Heart left ventricle (tissue), 16 donors: ENCODE measurements around the gene KEAP1. TPM values are rescaled to one million over a fixed set of nuclear protein-coding genes. Genes with fewer than 3 reads are reported as not detected.

Experiments
- ATAC-seq, 4 donors: fragments of 200-7000 bp; cut with Tn5 transposase; one replicate each; pipeline ENCODE4 v1.9.1; 2020 to 2022; ENCODE audit warnings: moderate library complexity in 4 of 4, mild to moderate bottlenecking in 3 of 4, moderate number of reproducible peaks in 1 of 4
- DNase-seq, 5 donors: peaks; one replicate each; pipeline ENCODE4 v3.0.0-alpha.2; 2020
- H3K27ac ChIP-seq, 12 donors: fragments of 200-600 bp; sonication (generic) in 4 of 12; one replicate each; pipeline versions ENCODE4 v1.5.0 to v1.8.0; 2016 to 2022; ENCODE audit warnings: mild to moderate bottlenecking in 2 of 12
- H3K27me3 ChIP-seq, 9 donors: fragments of 200-600 bp; sonication (generic) in 2 of 9; one replicate each; pipeline versions ENCODE4 v1.5.1 to v1.8.0; 2016 to 2022; ENCODE audit warnings: mild to moderate bottlenecking in 3 of 9
- H3K36me3 ChIP-seq, 9 donors: fragments of 200-600 bp; sonication (generic) in 2 of 9; one replicate each; pipeline versions ENCODE4 v1.5.0 to v1.8.0; 2018 to 2022; ENCODE audit warnings: mild to moderate bottlenecking in 2 of 9
- H3K4me1 ChIP-seq, 12 donors: fragments of 200-600 bp; sonication (generic) in 4 of 12; one replicate each; pipeline versions ENCODE4 v1.5.0 to v1.8.0; 2016 to 2022; ENCODE audit warnings: mild to moderate bottlenecking in 3 of 12
- H3K4me3 ChIP-seq, 12 donors: fragments of 200-600 bp; sonication (generic) in 4 of 12; one replicate each; pipeline versions ENCODE4 v1.5.0 to v1.8.0; 2017 to 2022; ENCODE audit warnings: mild to moderate bottlenecking in 9 of 12, moderate library complexity in 4 of 12
- H3K9me3 ChIP-seq, 12 donors: fragments of 200-600 bp; sonication (generic) in 4 of 12; one replicate each; pipeline versions ENCODE4 v1.5.0 to v1.8.0; 2016 to 2022; ENCODE audit warnings: mild to moderate bottlenecking in 1 of 12
- CTCF ChIP-seq, 12 donors: fragments of 200-600 bp; sonication (generic) in 4 of 12; IDR thresholded peaks; one replicate each; pipeline versions ENCODE4 v1.5.0 to v1.8.0; 2018 to 2022; ENCODE audit warnings: antibody characterized with exemption in 12 of 12, mild to moderate bottlenecking in 5 of 12
- POLR2A ChIP-seq, 2 donors: fragments of 450-650 bp; IDR thresholded peaks; one replicate each; pipeline ENCODE4 v1.6.1; 2017; ENCODE audit warnings: antibody characterized with exemption in 2 of 2, mild to moderate bottlenecking in 2 of 2, moderate library complexity in 2 of 2
- WGBS, 4 donors: extraction: QIAGEN DNeasy Blood & Tissue Kit in 2 of 4; methylation state at CpG; one replicate each; pipeline versions ENCODE4 v1.1.5 to v1.1.7; 2013 to 2018; 5-methylcytosine and 5-hydroxymethylcytosine counted together
- intact Hi-C, 10 donors: fragments of 100-400 bp; cut with DNase I; formaldehyde crosslinking; loops; one replicate each; pipeline versions ENCODE4 v1.11.1 to v1.14.2; 2022
- polyA plus RNA-seq, 2 donors: library from polyadenylated mRNA; stranded (reverse); fragments of 200-250 nt; gene quantifications; one replicate each; pipeline ENCODE4 v1.2.3, GENCODE V29; 2013
- total RNA-seq, 9 donors: library from RNA; depleted of rRNA in 2 of 9; stranded (reverse); fragments of >200 nt in 2 of 9; fragmentation: NEBNext Ultra II Directional in 3 of 9; extraction: Animal tissue kit (Norgen Biotek cat#: 25700) in 3 of 9; gene quantifications; one replicate each; pipeline versions ENCODE4 v1.1.0 to v1.2.4, GENCODE V29; 2016 to 2023
- donor health status: ischemic (EF 13 %, LVEDD 7.1; RV severe dilation, severe dysfunction).
- donor health status: healthy with polysubstance abuse.
- donor health status: DM: no; HTN: yes; CAD: no.
- donor health status: DM: no; HTN: no; CAD: no.
- donor health status: ischemic (EF 25% LVEDD 6.9; RV normal size, moderate dysfunction).
- donor health status: ischemic (EF 25% LVEDD 5.7; RV mildly dilated, moderate dysfunction).
- donor health status: healthy.
- donor health status: DM: yes; HTN: yes; CAD: no.
- donor health status: ischemic (EF 35%, LVEDD 5.7; RV mildly dilated, moderate dysfunction).
- donor health status: nonischemic (EF 11% LVEDD 7.7; RV severe dilation, severe dysfunction).
- donor health status: DM: yes; HTN: yes; CAD: no.
- donor health status: PGD.
- donor health status: ischemic (EF 29% LVEDD 5.4; RV normal size, mild dysfunction).
- donor health status: nonischemic (EF 23%, LVEDD 6.1; RV moderate dilation, normal function).

The KEAP1 gene
- total and polyA plus RNA-seq, 11 donors = 52.8 to 94.2 (median 67.6) TPM

DNA sequence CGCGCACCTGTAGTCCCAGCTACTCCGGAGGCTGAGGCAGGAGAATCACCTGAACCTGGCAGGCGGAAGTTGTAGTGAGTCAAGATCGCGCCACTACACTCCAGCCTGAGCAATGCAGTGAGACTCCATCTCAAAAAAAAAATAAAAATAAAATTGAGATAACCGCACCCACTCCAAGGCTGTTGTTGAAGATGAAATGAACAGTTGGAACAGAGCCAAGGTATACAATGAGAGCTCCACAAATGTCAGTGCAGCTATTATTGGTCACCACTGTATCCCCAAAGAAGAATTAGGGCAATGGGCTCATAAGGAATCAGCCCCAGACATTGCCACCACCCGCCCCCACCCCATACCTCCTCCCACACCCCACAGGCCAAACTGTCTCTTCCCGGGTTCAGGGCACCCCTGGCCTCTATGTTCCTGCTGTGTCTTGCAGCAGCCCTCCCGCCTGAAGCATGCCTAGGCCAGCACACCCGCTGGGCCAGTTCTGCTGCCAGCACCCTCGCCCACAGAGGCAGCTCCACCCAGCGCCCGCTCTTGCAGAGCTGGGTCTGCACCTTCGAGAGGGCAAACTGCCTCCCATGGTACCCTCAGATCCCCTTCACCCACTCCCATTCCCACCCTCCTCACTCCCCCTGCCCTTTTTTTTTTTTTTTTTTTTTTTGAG is 17.6 kb upstream of the KEAP1 start:
- DNase-seq = no peak
- Histone ChIP-seq H3K4me3 (no peak overlapping the region), H3K9me3 (no peaks in the 10 kb centered on the region), H3K27ac (no peak overlapping the region), H3K27me3 (peaks cover 11 to 45% (median 34%) of the 10 kb centered on the region in 9 donors), H3K36me3 (no peaks in the 10 kb centered on the region), H3K4me1 (peaks cover 0 to 26% (median 15%) of the 10 kb centered on the region in 12 donors)
- intact Hi-C loops = no loop called here
- no peak for TF ChIP-seq POLR2A (IDR thresholded peaks at IDR 0.05)
- TF ChIP-seq CTCF (IDR thresholded peaks at IDR 0.05) = no peak
- WGBS, 4 donors = 85 to 90% (median 87%) methylated on average over 15 of the region's 15 CpGs
- ATAC-seq = no peak

- no peaks in the 10 kb centered on the region for H3K9me3 ChIP-seq
- H3K27me3 ChIP-seq = peaks cover 16 to 59% (median 48%) of the 10 kb centered on the region in 9 donors
- no peak overlapping the region for H3K27ac ChIP-seq
- ATAC-seq (no peak), DNase-seq (no peak)
- TF ChIP-seq POLR2A (IDR thresholded peaks at IDR 0.05) = no peak
- TF ChIP-seq CTCF (IDR thresholded peaks at IDR 0.05) = no peak
- intact Hi-C loops = no loop called here
- H3K4me1 ChIP-seq = peaks cover 0 to 30% (median 15%) of the 10 kb centered on the region in 12 donors
- no peaks in the 10 kb centered on the region for H3K36me3 ChIP-seq
- 67 to 80% (median 73%) methylated on average over 7 of the region's 7 CpGs for WGBS, 4 donors
- no peak overlapping the region for H3K4me3 ChIP-seq
These were observed 16.3 kb upstream of the KEAP1 start for GRCh38 chr19:10519421-10519820.

DNA sequence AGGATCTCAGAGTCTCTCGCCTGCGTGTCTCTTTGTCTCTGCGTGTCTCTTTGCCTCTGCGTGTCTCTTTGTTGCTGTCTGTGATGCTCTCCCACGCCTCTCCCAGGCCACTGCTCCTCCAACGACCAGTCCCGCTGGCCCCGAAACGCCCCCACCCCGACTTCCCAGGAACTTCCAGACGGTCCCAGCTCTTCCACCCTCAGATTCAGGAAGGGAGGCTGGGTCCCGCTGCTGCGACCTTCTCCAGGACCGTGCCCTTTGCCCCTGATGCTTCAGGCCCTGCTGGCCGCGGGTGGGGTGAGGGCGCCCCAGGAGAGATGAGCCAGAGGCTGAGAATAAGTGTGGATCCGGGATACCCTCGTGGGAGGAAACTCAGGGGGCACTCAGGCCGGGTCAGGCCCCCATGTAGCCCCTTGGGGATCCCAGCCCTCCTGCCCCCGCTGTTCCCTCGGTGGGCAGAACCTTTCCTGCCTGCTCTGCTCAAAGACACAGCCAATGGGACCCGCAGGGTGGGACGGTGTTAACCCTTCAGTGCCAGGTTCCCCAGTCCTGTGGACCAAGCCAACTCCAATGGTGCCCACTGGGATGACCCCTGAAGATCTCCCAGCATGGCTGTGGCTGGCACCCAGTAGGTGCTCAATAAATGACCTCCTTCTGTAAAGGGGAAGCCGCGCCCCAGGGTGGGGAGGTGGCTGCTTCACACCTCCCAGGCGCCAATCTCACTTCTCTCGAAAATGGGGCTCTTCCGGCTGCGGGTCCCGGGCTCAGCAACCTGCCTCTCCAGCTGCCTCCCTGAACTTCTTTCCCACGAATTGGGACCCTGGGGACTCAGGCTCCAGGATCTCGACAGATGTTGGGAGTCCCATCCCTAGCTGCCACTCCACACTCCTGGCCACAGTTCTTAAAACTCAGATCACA is 15.5 kb upstream of the KEAP1 start:
- 7 to 12% (median 11%) methylated on average over 28 to 33 of the region's 33 CpGs for WGBS, 4 donors
- Histone ChIP-seq H3K4me1 (peaks cover 0 to 37% (median 15%) of the 10 kb centered on the region in 12 donors), H3K27me3 (peaks cover 23 to 66% (median 55%) of the 10 kb centered on the region in 9 donors), H3K36me3 (no peaks in the 10 kb centered on the region), H3K9me3 (no peaks in the 10 kb centered on the region), H3K4me3 (peak overlapping the region in 5 of 12 donors; percentile 41 to 60 (median 54)), H3K27ac (peak overlapping the region in 4 of 12 donors; percentile 39 to 63 (median 42))
- TF ChIP-seq CTCF (IDR thresholded peaks at IDR 0.05) = no peak
- no peak for TF ChIP-seq POLR2A (IDR thresholded peaks at IDR 0.05)
- DNase-seq (peak in 1 of 5 donors; percentile 56), ATAC-seq (peak in 1 of 4 donors; percentile 44)
- intact Hi-C loops = no loop called here
